Mucosa of descending colon (tissue), 3 donors: ENCODE data around the gene DNAH17. TPM values are rescaled to one million over a fixed set of nuclear protein-coding genes. Genes with fewer than 3 reads are reported as not detected.

ENCODE experiments used
- ATAC-seq: fragments of 200-7000 bp; cut with Tn5 transposase; one replicate; pipeline ENCODE4 v1.9.1; 2020; ENCODE audit warnings: mild to moderate bottlenecking, moderate library complexity
- DNase-seq, 3 donors: peaks; one replicate each; pipeline ENCODE4 v3.0.0-alpha.2; 2020
- H3K36me3 ChIP-seq: fragments of 200-600 bp; one replicate; pipeline ENCODE4 v1.8.0; 2021; ENCODE audit warnings: low read depth, mild to moderate bottlenecking
- H3K4me1 ChIP-seq: fragments of 200-600 bp; one replicate; pipeline ENCODE4 v1.8.0; 2021; ENCODE audit warnings: low read depth, mild to moderate bottlenecking
- H3K4me3 ChIP-seq: fragments of 200-600 bp; one replicate; pipeline ENCODE4 v1.8.0; 2021; ENCODE audit warnings: mild to moderate bottlenecking
- H3K9me3 ChIP-seq: fragments of 200-600 bp; one replicate; pipeline ENCODE4 v1.8.0; 2021; ENCODE audit warnings: mild to moderate bottlenecking
- CTCF ChIP-seq: fragments of 200-600 bp; IDR thresholded peaks from one replicate; pipeline ENCODE4 v1.8.0; 2022; ENCODE audit warnings: antibody characterized with exemption, mild to moderate bottlenecking
- intact Hi-C, 2 donors: fragments of 100-400 bp; cut with DNase I in 1 of 2; cut with micrococcal nuclease in 1 of 2; formaldehyde crosslinking; loops; one replicate each; pipeline versions ENCODE4 v1.11.0 to v1.11.1; 2022; cut with DNase I, micrococcal nuclease
- total RNA-seq, 3 donors: library from RNA; stranded (reverse); fragmentation: NEBNext Ultra II Directional in 2 of 3; extraction: Animal tissue kit (Norgen Biotek cat#: 25700) in 2 of 3; gene quantifications; one replicate each; pipeline versions ENCODE4 v1.2.1 to v1.2.4, GENCODE V29; 2021 to 2023
- donor health status: DM: no; HTN: no; CAD: no; lungs with moderate emphysema.
- donor health status: DM: no; HTN: no; CAD: no.
- donor health status: DM: no; HTN: yes; CAD: no.

Gene DNAH17
- total RNA-seq, 3 donors from 2014 or later: 0.06 to 0.17 TPM; not detected in 1

- intact Hi-C loops: no loop called here
- Histone ChIP-seq H3K4me3 (no peak overlapping the region), H3K36me3 (no peaks in the 10 kb centered on the region), H3K9me3 (no peaks in the 10 kb centered on the region), H3K4me1 (no peaks in the 10 kb centered on the region)
- ATAC-seq (no peak), DNase-seq (no peak)
- TF ChIP-seq CTCF: no peak
These were observed 18.2 kb downstream of the DNAH17 start for GRCh38 chr17:78558989-78559388.

- no peaks in the 10 kb centered on the region for H3K4me1 ChIP-seq
- TF ChIP-seq CTCF: no peak
- no peaks in the 10 kb centered on the region for H3K36me3 ChIP-seq
- H3K4me3 ChIP-seq: no peak overlapping the region
- intact Hi-C loops: no loop called here
- H3K9me3 ChIP-seq: no peaks in the 10 kb centered on the region
- no peak for ATAC-seq
- no peak for DNase-seq
These were observed 18.9 kb downstream of the DNAH17 start for GRCh38 chr17:78558181-78558850.

GRCh38 chr17:78557598-78558039 is 19.6 kb downstream of the DNAH17 start:
- ATAC-seq (no peak), DNase-seq (no peak)
- no peaks in the 10 kb centered on the region for H3K4me1 ChIP-seq
- no peak for TF ChIP-seq CTCF
- no peaks in the 10 kb centered on the region for H3K36me3 ChIP-seq
- H3K4me3 ChIP-seq: no peak overlapping the region
- no peaks in the 10 kb centered on the region for H3K9me3 ChIP-seq
- intact Hi-C loops: no loop called here

GRCh38 chr17:78556812-78557211 is 20.4 kb downstream of the DNAH17 start:
- Histone ChIP-seq H3K4me3 (no peak overlapping the region), H3K36me3 (no peaks in the 10 kb centered on the region), H3K4me1 (no peaks in the 10 kb centered on the region), H3K9me3 (no peaks in the 10 kb centered on the region)
- no peak for DNase-seq
- no peak for ATAC-seq
- intact Hi-C loops: no loop called here
- no peak for TF ChIP-seq CTCF

GRCh38 chr17:78555746-78556401 is 21.3 kb downstream of the DNAH17 start:
- ATAC-seq (no peak), DNase-seq (no peak)
- H3K4me3 ChIP-seq: no peak overlapping the region
- intact Hi-C loops: no loop called here
- H3K4me1 ChIP-seq: no peaks in the 10 kb centered on the region
- no peak for TF ChIP-seq CTCF
- no peaks in the 10 kb centered on the region for H3K9me3 ChIP-seq
- no peaks in the 10 kb centered on the region for H3K36me3 ChIP-seq
